ENCODE data around the gene ADAM8. TPM values are rescaled to one million over a fixed set of nuclear protein-coding genes. Genes with fewer than 3 reads are reported as not detected.

The ADAM8 gene
- total and polyA plus RNA-seq, 10 of the 15 experiments (the other 5 are each of a cell fraction or from before 2014, with no cell fraction given): 0.37 to 92.7 (median 21.7) TPM

DNA sequence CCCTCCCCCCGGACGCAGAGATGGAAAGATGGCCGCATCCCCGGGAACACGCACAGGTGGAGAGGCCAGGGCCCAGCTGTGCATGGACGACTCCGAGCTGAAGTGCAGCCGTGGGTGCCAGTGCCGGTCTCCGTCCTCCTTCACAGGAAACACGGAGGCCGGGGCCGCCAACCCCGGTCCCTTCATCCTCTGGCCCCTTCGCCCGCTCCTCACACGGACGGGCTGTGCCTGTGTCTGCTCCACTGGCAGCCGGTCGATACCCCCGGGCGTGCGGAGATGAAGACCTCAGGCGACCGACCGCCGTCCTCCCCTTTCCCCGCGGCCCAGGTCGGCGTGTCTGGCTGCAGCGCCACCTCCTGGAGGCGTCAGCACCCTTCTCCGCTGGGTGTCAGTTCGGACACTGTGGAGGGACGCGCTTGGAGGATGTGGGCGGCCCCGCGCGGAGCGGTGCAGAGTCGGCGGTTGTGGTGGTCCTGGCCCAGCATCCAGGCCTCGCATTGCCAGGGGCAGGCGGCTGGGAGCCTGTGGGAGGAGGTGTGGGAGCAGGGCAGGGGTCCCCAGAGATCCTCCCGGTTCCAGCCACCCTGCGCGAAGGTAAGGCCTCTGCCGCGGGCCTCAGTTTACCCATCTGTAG lies 41.9 kb upstream of the ADAM8 start:
- peak overlapping the region; percentile 79 for H3K4me2 ChIP-seq (ENCODE audit: control insufficient read depth, insufficient read depth)
- no TSS peak for BruUV-seq (replicated peaks)
- ATAC-seq: peak; percentile 90
- ChIA-PET SMC1A (ENCODE audit: uncharacterized antibody, unreplicated experiment) (no interaction called here), CTCF (interaction anchor here (1.2 kb wide), 1 partner anchor 61 kb away, joined by 4 read pairs; no protein-coding TSS in a partner anchor), POLR2A (no interaction called here), RAD21 (ENCODE audit: unreplicated experiment) (no interaction called here)
- H2AFZ ChIP-seq (ENCODE audit: control insufficient read depth, low read depth, low read length): peak overlapping the region; percentile 58
- no peak for DNase-seq (ENCODE audit: low read depth, low spot score)
- H3K9me3 ChIP-seq (replicated peaks; ENCODE audit: control insufficient read depth, insufficient read depth, low read length): no peaks in the 10 kb centered on the region; the same call in 2 of the 3 replicates
- intact Hi-C loops (cut with micrococcal nuclease; ENCODE audit: unreplicated experiment): no loop called here
- WGBS (ENCODE audit: insufficient coverage, insufficient replicate concordance, low lambda C conversion rate, missing lambda C conversion rate): 11% methylated on average over 49 of the region's 51 CpGs
- peak overlapping the region; percentile 25; the same call in 1 of the 2 replicates for H3K4me3 ChIP-seq
- in situ Hi-C loops (cut with MboI): no loop called here
- H4K20me1 ChIP-seq (ENCODE audit: control insufficient read depth, insufficient read depth): no peaks in the 10 kb centered on the region
- no peak overlapping the region for H3K27ac ChIP-seq (ENCODE audit: control insufficient read depth, insufficient read depth)
- H3K36me3 ChIP-seq (ENCODE audit: control insufficient read depth in 2 of 2, insufficient read depth in 2 of 2, low read length in 1 of 2): no peaks in the 10 kb centered on the region
- H3K9ac ChIP-seq (ENCODE audit: control insufficient read depth, insufficient read depth, low read length): no peak overlapping the region
- H3K27me3 ChIP-seq (replicated peaks in 1 of 2; ENCODE audit: control insufficient read depth in 2 of 2, insufficient read depth in 2 of 2, low read length in 1 of 2): no peaks in the 10 kb centered on the region
- peak; percentile 76 for FAIRE-seq
- no peaks in the 10 kb centered on the region for H3K79me2 ChIP-seq (ENCODE audit: control insufficient read depth, insufficient read depth, low read length)
- no peaks in the 10 kb centered on the region for H3K4me1 ChIP-seq (ENCODE audit: control insufficient read depth, insufficient read depth, low read length)
- TF ChIP-seq RELA (IDR thresholded peaks at IDR 0.05; ENCODE audit: borderline replicate concordance, partially characterized antibody) (peak; percentile 14), NFXL1 (IDR thresholded peaks at IDR 0.05; ENCODE audit: borderline replicate concordance) (peak; percentile 96), RAD21 (IDR thresholded peaks at IDR 0.05; ENCODE audit: insufficient read depth, low read depth, low read length) (peak; percentile 58), YY1 (IDR thresholded peaks at IDR 0.05; ENCODE audit: low read depth, low read length) (0 out of 2 replicates have a peak, but pooled peaks have one; percentile 28), CREM (IDR thresholded peaks at IDR 0.05; ENCODE audit: low read depth) (peak; percentile 15; the same call in 1 of the 2 replicates), LARP7 (IDR thresholded peaks at IDR 0.05) (peak; percentile 43; the same call in 1 of the 2 replicates), EGR1 (IDR thresholded peaks at IDR 0.05; ENCODE audit: borderline replicate concordance in 1 of 2, low read depth in 2 of 2, low read length in 2 of 2) (no peak), BHLHE40 (IDR thresholded peaks at IDR 0.05; ENCODE audit: borderline replicate concordance in 1 of 2, low read depth in 2 of 2, low read length in 1 of 2) (peak in 1 of 2 experiments; percentile 40; a peak in 2 of 4 replicates), POU2F2 (IDR thresholded peaks at IDR 0.05; ENCODE audit: borderline replicate concordance, low read depth, low read length) (no peak), SMC3 (IDR thresholded peaks at IDR 0.05; ENCODE audit: borderline replicate concordance, low read length) (peak; percentile 54; the same call in 1 of the 2 replicates), IKZF1 (conservative IDR thresholded peaks at IDR 0.05) (0 out of 2 replicates have a peak, but pooled peaks have one; percentile 18)
- TF ChIP-seq, protein P1, sequence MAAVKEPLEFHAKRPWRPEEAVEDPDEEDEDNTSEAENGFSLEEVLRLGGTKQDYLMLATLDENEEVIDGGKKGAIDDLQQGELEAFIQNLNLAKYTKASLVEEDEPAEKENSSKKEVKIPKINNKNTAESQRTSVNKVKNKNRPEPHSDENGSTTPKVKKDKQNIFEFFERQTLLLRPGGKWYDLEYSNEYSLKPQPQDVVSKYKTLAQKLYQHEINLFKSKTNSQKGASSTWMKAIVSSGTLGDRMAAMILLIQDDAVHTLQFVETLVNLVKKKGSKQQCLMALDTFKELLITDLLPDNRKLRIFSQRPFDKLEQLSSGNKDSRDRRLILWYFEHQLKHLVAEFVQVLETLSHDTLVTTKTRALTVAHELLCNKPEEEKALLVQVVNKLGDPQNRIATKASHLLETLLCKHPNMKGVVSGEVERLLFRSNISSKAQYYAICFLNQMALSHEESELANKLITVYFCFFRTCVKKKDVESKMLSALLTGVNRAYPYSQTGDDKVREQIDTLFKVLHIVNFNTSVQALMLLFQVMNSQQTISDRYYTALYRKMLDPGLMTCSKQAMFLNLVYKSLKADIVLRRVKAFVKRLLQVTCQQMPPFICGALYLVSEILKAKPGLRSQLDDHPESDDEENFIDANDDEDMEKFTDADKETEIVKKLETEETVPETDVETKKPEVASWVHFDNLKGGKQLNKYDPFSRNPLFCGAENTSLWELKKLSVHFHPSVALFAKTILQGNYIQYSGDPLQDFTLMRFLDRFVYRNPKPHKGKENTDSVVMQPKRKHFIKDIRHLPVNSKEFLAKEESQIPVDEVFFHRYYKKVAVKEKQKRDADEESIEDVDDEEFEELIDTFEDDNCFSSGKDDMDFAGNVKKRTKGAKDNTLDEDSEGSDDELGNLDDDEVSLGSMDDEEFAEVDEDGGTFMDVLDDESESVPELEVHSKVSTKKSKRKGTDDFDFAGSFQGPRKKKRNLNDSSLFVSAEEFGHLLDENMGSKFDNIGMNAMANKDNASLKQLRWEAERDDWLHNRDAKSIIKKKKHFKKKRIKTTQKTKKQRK (IDR thresholded peaks at IDR 0.05; ENCODE audit: low read depth, low read length): no peak
- TF ChIP-seq, protein P2, sequence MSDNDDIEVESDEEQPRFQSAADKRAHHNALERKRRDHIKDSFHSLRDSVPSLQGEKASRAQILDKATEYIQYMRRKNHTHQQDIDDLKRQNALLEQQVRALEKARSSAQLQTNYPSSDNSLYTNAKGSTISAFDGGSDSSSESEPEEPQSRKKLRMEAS (IDR thresholded peaks at IDR 0.05; ENCODE audit: low read depth, low read length): 0 out of 2 replicates have a peak, but pooled peaks have one; percentile 25
- TF ChIP-seq, protein P3, sequence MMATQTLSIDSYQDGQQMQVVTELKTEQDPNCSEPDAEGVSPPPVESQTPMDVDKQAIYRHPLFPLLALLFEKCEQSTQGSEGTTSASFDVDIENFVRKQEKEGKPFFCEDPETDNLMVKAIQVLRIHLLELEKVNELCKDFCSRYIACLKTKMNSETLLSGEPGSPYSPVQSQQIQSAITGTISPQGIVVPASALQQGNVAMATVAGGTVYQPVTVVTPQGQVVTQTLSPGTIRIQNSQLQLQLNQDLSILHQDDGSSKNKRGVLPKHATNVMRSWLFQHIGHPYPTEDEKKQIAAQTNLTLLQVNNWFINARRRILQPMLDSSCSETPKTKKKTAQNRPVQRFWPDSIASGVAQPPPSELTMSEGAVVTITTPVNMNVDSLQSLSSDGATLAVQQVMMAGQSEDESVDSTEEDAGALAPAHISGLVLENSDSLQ (IDR thresholded peaks at IDR 0.05): 0 out of 2 replicates have a peak, but pooled peaks have one; percentile 8
- TF ChIP-seq, protein P4, sequence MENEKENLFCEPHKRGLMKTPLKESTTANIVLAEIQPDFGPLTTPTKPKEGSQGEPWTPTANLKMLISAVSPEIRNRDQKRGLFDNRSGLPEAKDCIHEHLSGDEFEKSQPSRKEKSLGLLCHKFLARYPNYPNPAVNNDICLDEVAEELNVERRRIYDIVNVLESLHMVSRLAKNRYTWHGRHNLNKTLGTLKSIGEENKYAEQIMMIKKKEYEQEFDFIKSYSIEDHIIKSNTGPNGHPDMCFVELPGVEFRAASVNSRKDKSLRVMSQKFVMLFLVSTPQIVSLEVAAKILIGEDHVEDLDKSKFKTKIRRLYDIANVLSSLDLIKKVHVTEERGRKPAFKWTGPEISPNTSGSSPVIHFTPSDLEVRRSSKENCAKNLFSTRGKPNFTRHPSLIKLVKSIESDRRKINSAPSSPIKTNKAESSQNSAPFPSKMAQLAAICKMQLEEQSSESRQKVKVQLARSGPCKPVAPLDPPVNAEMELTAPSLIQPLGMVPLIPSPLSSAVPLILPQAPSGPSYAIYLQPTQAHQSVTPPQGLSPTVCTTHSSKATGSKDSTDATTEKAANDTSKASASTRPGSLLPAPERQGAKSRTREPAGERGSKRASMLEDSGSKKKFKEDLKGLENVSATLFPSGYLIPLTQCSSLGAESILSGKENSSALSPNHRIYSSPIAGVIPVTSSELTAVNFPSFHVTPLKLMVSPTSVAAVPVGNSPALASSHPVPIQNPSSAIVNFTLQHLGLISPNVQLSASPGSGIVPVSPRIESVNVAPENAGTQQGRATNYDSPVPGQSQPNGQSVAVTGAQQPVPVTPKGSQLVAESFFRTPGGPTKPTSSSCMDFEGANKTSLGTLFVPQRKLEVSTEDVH (IDR thresholded peaks at IDR 0.05; ENCODE audit: low read depth, partially characterized antibody): no peak
